HepG2 (cell line): Measurements from ENCODE around the gene SPSB1. TPM values are rescaled to one million over a fixed set of nuclear protein-coding genes. Genes with fewer than 3 reads are reported as not detected.

Experiments used
- BCL3 ChIP-seq: sonication (generic); formaldehyde crosslinking; IDR thresholded peaks from 2 replicates; pipeline ENCODE4 v1.5.1; 2020; ENCODE audit warnings: mild to moderate bottlenecking, missing genetic modification reagents, moderate library complexity
- CBX2 ChIP-seq, 2 experiments: fragments of 200-600 bp in 1 of 2; sonication (generic); formaldehyde crosslinking in 1 of 2; IDR thresholded peaks; 2 replicates each; pipeline versions ENCODE4 v1.7.0 to v1.8.1; 2018 to 2022; ENCODE audit warnings: low read depth in 2 of 2, low read length in 1 of 2, mild to moderate bottlenecking in 1 of 2, missing genetic modification reagents in 1 of 2
- CEBPB ChIP-seq: IDR thresholded peaks from 2 replicates; pipeline ENCODE4 v1.6.1; 2011; ENCODE audit warnings: low read depth, low read length, improper control_type of control experiment, borderline replicate concordance
- CEBPG ChIP-seq: IDR thresholded peaks from 2 replicates; pipeline ENCODE4 v1.6.1; 2016
- EED ChIP-seq: sonication (generic); formaldehyde crosslinking; IDR thresholded peaks from 2 replicates; pipeline ENCODE4 v1.5.0; 2020; ENCODE audit warnings: mild to moderate bottlenecking, missing genetic modification reagents
- FOXP4 ChIP-seq: sonication (generic); formaldehyde crosslinking; IDR thresholded peaks from 2 replicates; pipeline ENCODE4 v1.4.0; 2020; ENCODE audit warnings: missing genetic modification reagents
- HNRNPUL1 ChIP-seq: fragments of 200-400 bp; formaldehyde crosslinking; IDR thresholded peaks from 2 replicates; pipeline ENCODE4 v1.6.1; 2017; ENCODE audit warnings: low read depth, mild to moderate bottlenecking, low read length, moderate library complexity
- NCOA2 ChIP-seq: sonication (generic); formaldehyde crosslinking; IDR thresholded peaks from 2 replicates; pipeline ENCODE4 v1.8.0; 2022; ENCODE audit warnings: inconsistent platforms
- PAWR ChIP-seq: sonication (generic); formaldehyde crosslinking; IDR thresholded peaks from 2 replicates; pipeline ENCODE4 v1.4.0; 2020; ENCODE audit warnings: missing genetic modification reagents, mild to moderate bottlenecking, borderline replicate concordance
- SATB2 ChIP-seq: sonication (generic); formaldehyde crosslinking; IDR thresholded peaks from 2 replicates; pipeline ENCODE4 v1.5.0; 2020; ENCODE audit warnings: missing genetic modification reagents
- SIN3A ChIP-seq: IDR thresholded peaks from 2 replicates; pipeline ENCODE4 v1.6.1; 2011; ENCODE audit warnings: low read depth, mild to moderate bottlenecking, control low read depth, low read length, borderline replicate concordance
- SRF ChIP-seq: IDR thresholded peaks from 2 replicates; pipeline ENCODE4 v1.6.1; 2011; ENCODE audit warnings: mild to moderate bottlenecking, low read depth, low read length, moderate library complexity
- TGIF2 ChIP-seq: IDR thresholded peaks from 2 replicates; pipeline ENCODE4 v1.6.1; 2016; ENCODE audit warnings: control low read depth, missing compliant biosample characterization
- ZBTB8A ChIP-seq: sonication (generic); formaldehyde crosslinking; IDR thresholded peaks from 2 replicates; pipeline ENCODE4 v1.4.0; 2020; ENCODE audit warnings: mild to moderate bottlenecking, low read depth, missing genetic modification reagents, borderline replicate concordance
- ZNF143 ChIP-seq: sonication (generic); formaldehyde crosslinking; IDR thresholded peaks from 2 replicates; pipeline ENCODE4 v1.4.0; 2020; ENCODE audit warnings: missing genetic modification reagents
- ZNF224 ChIP-seq: sonication (generic); formaldehyde crosslinking; IDR thresholded peaks from 2 replicates; pipeline ENCODE4 v1.5.0; 2020; ENCODE audit warnings: mild to moderate bottlenecking, missing genetic modification reagents
- ZNF225 ChIP-seq: sonication (generic); formaldehyde crosslinking; IDR thresholded peaks from 2 replicates; pipeline ENCODE4 v1.4.0; 2020; ENCODE audit warnings: mild to moderate bottlenecking, missing genetic modification reagents
- ZNF280D ChIP-seq: sonication (generic); formaldehyde crosslinking; IDR thresholded peaks from 2 replicates; pipeline ENCODE4 v1.5.1; 2020; ENCODE audit warnings: mild to moderate bottlenecking, missing genetic modification reagents
- ZNF367 ChIP-seq: sonication (generic); formaldehyde crosslinking; IDR thresholded peaks from 2 replicates; pipeline ENCODE4 v1.4.0; 2020; ENCODE audit warnings: missing genetic modification reagents, borderline replicate concordance
- ZNF678 ChIP-seq: sonication (generic); formaldehyde crosslinking; IDR thresholded peaks from 2 replicates; pipeline ENCODE4 v1.4.0; 2020; ENCODE audit warnings: mild to moderate bottlenecking, missing genetic modification reagents
- ZNF773 ChIP-seq: sonication (generic); formaldehyde crosslinking; IDR thresholded peaks from 2 replicates; pipeline ENCODE4 v1.4.0; 2020; ENCODE audit warnings: missing genetic modification reagents, borderline replicate concordance
- ZNF790 ChIP-seq: sonication (generic); formaldehyde crosslinking; IDR thresholded peaks from 2 replicates; pipeline ENCODE4 v1.8.0; 2022; ENCODE audit warnings: missing genetic modification reagents, mild to moderate bottlenecking, borderline replicate concordance
- ZUFSP ChIP-seq: sonication (generic); formaldehyde crosslinking; IDR thresholded peaks from 2 replicates; pipeline ENCODE4 v1.9.0; 2021; ENCODE audit warnings: missing genetic modification reagents, mild to moderate bottlenecking, borderline replicate concordance
- polyA plus RNA-seq, 8 experiments: library from polyadenylated mRNA; depleted of rRNA in 3 of 8; stranded (reverse) in 7 of 8; unstranded in 1 of 8; fragments of >200 nt; fragmentation: Illumina TruSeq in 4 of 8; extraction: Trizol in 4 of 8; gene quantifications; 2 replicates each; pipeline versions ENCODE4 v1.2.1 to v1.2.3, GENCODE V29; 2011 to 2016; ENCODE audit warnings: low read depth in 4 of 8, missing spikeins in 1 of 8, mixed read lengths in 1 of 8; ENCODE audit not compliant: insufficient read depth in 1 of 8
- total RNA-seq, 5 experiments: library from RNA; depleted of rRNA; stranded (reverse); fragments of >200 nt; fragmentation: Illumina TruSeq; extraction: Trizol; gene quantifications; 2 replicates each; pipeline ENCODE4 v1.2.3, GENCODE V29; 2016; ENCODE audit warnings: low read depth in 1 of 5

The SPSB1 gene
- total and polyA plus RNA-seq, 2 of the 13 experiments (the other 11 are each of a cell fraction or from before 2014, with no cell fraction given) = 5.0 to 8.0 TPM

- no peak for TF ChIP-seq ZNF790 (CRISPR knock-in tag)
- no peak for TF ChIP-seq ZNF773
- TF ChIP-seq EED = no peak
- no peak for TF ChIP-seq ZNF367
- TF ChIP-seq FOXP4 = no peak
- TF ChIP-seq CEBPG (CRISPR knock-in tag) = peak; percentile 93
- no peak for TF ChIP-seq CBX2 (IDR thresholded peaks at IDR 0.05; ENCODE audit: low read depth, low read length)
- TF ChIP-seq CBX2 (CRISPR knock-in tag; IDR thresholded peaks at IDR 0.05; ENCODE audit: low read depth) = no peak
- TF ChIP-seq ZNF280D (CRISPR knock-in tag) = no peak
- no peak for TF ChIP-seq HNRNPUL1
- TF ChIP-seq ZBTB8A (CRISPR knock-in tag) = no peak
- TF ChIP-seq ZUFSP = no peak
- TF ChIP-seq SIN3A = 0 out of 2 replicates have a peak, but pooled peaks have one; percentile 26
- no peak for TF ChIP-seq ZNF225 (CRISPR knock-in tag)
- TF ChIP-seq SRF = no peak
- peak; percentile 96 for TF ChIP-seq CEBPB
- TF ChIP-seq ZNF143 (CRISPR knock-in tag) = no peak
- no peak for TF ChIP-seq SATB2 (CRISPR knock-in tag)
- TF ChIP-seq TGIF2 (CRISPR knock-in tag) = no peak
- no peak for TF ChIP-seq NCOA2 (CRISPR knock-in tag)
- no peak for TF ChIP-seq ZNF678 (CRISPR knock-in tag)
- no peak for TF ChIP-seq ZNF224 (CRISPR knock-in tag)
- TF ChIP-seq PAWR (CRISPR knock-in tag) = no peak
- TF ChIP-seq BCL3 (CRISPR knock-in tag) = no peak
These were observed 2.8 kb upstream of the SPSB1 start (continued) for GRCh38 chr1:9289711-9290485.
